Measurements from ENCODE around the gene SLIT3. TPM values are rescaled to one million over a fixed set of nuclear protein-coding genes. Genes with fewer than 3 reads are reported as not detected.

Gene SLIT3
- total and polyA plus RNA-seq, 2 donors (not counting 3 experiments of a cell fraction or from before 2014, with no cell fraction given) = 0.90 to 1.0 TPM

DNA sequence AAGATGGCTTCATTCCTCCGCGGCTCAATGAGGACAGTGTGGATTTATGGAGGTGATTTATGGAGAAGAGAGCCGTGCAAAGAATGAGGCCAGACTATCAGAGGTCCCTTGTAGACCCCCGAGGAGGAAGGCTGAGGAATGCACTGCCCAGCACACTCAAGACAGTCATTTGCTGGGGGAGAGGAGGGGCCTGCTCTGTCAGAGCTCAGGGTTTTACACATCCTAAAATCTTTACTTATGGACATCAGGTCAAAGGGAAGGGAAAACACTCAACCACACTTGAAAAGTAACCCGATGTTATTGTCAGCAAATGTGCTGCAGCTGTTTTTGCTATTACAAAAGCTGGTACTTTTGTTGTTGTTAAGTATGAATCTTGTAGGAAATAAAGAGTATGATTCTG, 289.5 kb downstream of the SLIT3 start:
- Histone ChIP-seq H3K79me2 (ENCODE audit: control insufficient read depth, insufficient read depth, low read length) (no peaks in the 10 kb centered on the region), H4K20me1 (replicated peaks; ENCODE audit: control insufficient read depth, extremely low read depth, insufficient read depth, low read length) (no peaks in the 10 kb centered on the region), H3K9me3 (replicated peaks; ENCODE audit: control insufficient read depth, insufficient read depth, low read length) (no peaks in the 10 kb centered on the region), H3K9me1 (replicated peaks; ENCODE audit: control insufficient read depth, extremely low read depth, insufficient read depth, low read length) (no peaks in the 10 kb centered on the region), H3K27ac (ENCODE audit: insufficient read depth, low read depth, low read length) (no peak overlapping the region), H3K9ac (replicated peaks; ENCODE audit: extremely low read depth, insufficient read depth, low read length) (no peak overlapping the region), H2AFZ (ENCODE audit: low read depth, low read length) (no peak overlapping the region), H3K4me2 (ENCODE audit: insufficient read depth, low read length) (no peak overlapping the region), H3K36me3 (ENCODE audit: control insufficient read depth in 2 of 2, extremely low read depth in 1 of 2, insufficient read depth in 2 of 2, low read length in 2 of 2) (no peaks in the 10 kb centered on the region), H3K27me3 (ENCODE audit: control insufficient read depth in 2 of 2, insufficient read depth in 2 of 2, low read length in 2 of 2) (no peaks in the 10 kb centered on the region), H3K4me3 (replicated peaks in 1 of 3; ENCODE audit: insufficient read depth in 1 of 3, low read depth in 1 of 3, low read length in 3 of 3) (no peak overlapping the region), H3K4me1 (ENCODE audit: control insufficient read depth, extremely low read depth, insufficient read depth, low read length) (no peaks in the 10 kb centered on the region)
- intact Hi-C loops (cut with micrococcal nuclease) = no loop called here
- dilution Hi-C loops (cut with MboI; ENCODE audit: extremely low pct_ligation_motif_present, low sequenced_read_pairs) = no loop called here
- ChIA-PET CTCF (no interaction called here), POLR2A (no interaction called here)
- BruUV-seq (replicated peaks) = no TSS peak
- DNase-seq (ENCODE audit: low read depth, low spot score) = no peak
- no peak for FAIRE-seq
- no peak for TF ChIP-seq POLR2AphosphoS5 (IDR thresholded peaks at IDR 0.05; ENCODE audit: insufficient read depth, low read depth, low read length)
- TF ChIP-seq, protein P1, sequence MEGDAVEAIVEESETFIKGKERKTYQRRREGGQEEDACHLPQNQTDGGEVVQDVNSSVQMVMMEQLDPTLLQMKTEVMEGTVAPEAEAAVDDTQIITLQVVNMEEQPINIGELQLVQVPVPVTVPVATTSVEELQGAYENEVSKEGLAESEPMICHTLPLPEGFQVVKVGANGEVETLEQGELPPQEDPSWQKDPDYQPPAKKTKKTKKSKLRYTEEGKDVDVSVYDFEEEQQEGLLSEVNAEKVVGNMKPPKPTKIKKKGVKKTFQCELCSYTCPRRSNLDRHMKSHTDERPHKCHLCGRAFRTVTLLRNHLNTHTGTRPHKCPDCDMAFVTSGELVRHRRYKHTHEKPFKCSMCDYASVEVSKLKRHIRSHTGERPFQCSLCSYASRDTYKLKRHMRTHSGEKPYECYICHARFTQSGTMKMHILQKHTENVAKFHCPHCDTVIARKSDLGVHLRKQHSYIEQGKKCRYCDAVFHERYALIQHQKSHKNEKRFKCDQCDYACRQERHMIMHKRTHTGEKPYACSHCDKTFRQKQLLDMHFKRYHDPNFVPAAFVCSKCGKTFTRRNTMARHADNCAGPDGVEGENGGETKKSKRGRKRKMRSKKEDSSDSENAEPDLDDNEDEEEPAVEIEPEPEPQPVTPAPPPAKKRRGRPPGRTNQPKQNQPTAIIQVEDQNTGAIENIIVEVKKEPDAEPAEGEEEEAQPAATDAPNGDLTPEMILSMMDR (IDR thresholded peaks at IDR 0.05; ENCODE audit: extremely low read depth in 1 of 2, insufficient read depth in 1 of 2, low read depth in 1 of 2, low read length in 2 of 2) = no peak
- TF ChIP-seq FOS (IDR thresholded peaks at IDR 0.05; ENCODE audit: borderline replicate concordance, insufficient read depth, low read length) = no peak
- TF ChIP-seq MYC (IDR thresholded peaks at IDR 0.05; ENCODE audit: low read depth, low read length) = no peak
- TF ChIP-seq POLR2A (IDR thresholded peaks at IDR 0.05; ENCODE audit: low read depth, low read length) = no peak
- TF ChIP-seq, protein P2, sequence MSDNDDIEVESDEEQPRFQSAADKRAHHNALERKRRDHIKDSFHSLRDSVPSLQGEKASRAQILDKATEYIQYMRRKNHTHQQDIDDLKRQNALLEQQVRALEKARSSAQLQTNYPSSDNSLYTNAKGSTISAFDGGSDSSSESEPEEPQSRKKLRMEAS (IDR thresholded peaks at IDR 0.05; ENCODE audit: insufficient read depth, insufficient read length) = no peak
- TF ChIP-seq JUN (IDR thresholded peaks at IDR 0.05; ENCODE audit: borderline replicate concordance, insufficient read depth, insufficient read length, low read depth) = no peak
- no peak for TF ChIP-seq GATA2 (IDR thresholded peaks at IDR 0.05; ENCODE audit: insufficient read depth, insufficient read length, low read depth, low read length)
- no peak for TF ChIP-seq EZH2 (IDR thresholded peaks at IDR 0.05; ENCODE audit: borderline replicate concordance, low read depth, low read length, severe bottlenecking)
